ENCODE results near the gene ZNF580. TPM values are rescaled to one million over a fixed set of nuclear protein-coding genes. Genes with fewer than 3 reads are reported as not detected.

Gene ZNF580
- total and polyA plus RNA-seq, 9 of the 15 experiments (the other 6 are each of a cell fraction or from before 2014, with no cell fraction given) = 2.3 to 47.4 (median 6.0) TPM

DNA sequence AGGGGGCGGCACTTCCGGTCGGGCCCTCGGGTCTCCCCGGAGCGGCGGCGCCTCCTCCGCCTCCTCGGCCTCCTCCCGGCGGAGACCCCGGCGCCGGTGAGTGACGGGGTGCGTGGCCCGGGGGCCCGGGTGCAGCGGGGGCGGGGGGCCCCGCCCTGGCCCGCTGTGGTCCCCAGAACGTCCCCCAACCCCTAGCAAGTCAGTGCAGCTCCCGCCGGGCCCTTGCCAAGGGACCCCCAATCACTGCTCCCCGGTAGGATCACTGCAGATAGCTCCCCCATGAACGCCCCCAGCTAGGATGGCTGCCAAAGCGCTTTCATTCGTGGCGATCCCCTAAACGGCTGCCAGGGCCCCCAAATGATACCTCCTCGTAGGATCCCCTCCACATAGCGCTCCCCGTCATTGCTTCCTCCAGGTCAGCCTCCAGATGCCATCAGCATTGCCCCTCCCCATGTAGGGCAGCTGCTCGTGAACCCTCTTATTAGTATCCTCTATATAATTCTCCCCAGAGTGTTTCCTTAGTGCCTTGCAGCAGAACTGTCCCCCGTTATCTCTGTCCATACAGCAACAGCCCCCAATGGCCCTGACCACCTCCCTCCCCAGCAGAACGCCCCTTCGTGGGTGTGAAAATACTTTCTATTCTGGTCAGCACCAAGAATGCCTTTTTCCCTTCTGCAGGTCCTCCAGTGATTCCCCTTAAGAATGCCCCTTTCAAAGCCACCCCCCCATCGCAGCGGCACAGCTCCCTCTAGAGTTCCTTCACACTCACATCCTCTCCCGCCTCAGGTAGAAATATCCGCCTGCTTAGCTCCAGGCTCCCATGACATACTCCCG, 34.9 kb upstream of the ZNF580 start, which contains the start of gene ZNF865 (continued):
- TF ChIP-seq, protein P1, sequence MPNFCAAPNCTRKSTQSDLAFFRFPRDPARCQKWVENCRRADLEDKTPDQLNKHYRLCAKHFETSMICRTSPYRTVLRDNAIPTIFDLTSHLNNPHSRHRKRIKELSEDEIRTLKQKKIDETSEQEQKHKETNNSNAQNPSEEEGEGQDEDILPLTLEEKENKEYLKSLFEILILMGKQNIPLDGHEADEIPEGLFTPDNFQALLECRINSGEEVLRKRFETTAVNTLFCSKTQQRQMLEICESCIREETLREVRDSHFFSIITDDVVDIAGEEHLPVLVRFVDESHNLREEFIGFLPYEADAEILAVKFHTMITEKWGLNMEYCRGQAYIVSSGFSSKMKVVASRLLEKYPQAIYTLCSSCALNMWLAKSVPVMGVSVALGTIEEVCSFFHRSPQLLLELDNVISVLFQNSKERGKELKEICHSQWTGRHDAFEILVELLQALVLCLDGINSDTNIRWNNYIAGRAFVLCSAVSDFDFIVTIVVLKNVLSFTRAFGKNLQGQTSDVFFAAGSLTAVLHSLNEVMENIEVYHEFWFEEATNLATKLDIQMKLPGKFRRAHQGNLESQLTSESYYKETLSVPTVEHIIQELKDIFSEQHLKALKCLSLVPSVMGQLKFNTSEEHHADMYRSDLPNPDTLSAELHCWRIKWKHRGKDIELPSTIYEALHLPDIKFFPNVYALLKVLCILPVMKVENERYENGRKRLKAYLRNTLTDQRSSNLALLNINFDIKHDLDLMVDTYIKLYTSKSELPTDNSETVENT (CRISPR knock-in tag; IDR thresholded peaks at IDR 0.05) = no peak
- TF ChIP-seq CBFA2T3 (IDR thresholded peaks at IDR 0.05) (peak; percentile 5; the same call in 1 of the 2 replicates), PHF8 (IDR thresholded peaks at IDR 0.05; ENCODE audit: borderline replicate concordance, low read length) (peak; percentile 56; the same call in 1 of the 2 replicates), JUND (IDR thresholded peaks at IDR 0.05; ENCODE audit: borderline replicate concordance, low read depth, low read length) (0 out of 2 replicates have a peak, but pooled peaks have one; percentile 21), JUND (tag; IDR thresholded peaks at IDR 0.05; ENCODE audit: borderline replicate concordance, low read depth, low read length) (no peak), ZNF174 (CRISPR knock-in tag; IDR thresholded peaks at IDR 0.05) (no peak), GABPA (tag; conservative IDR thresholded peaks at IDR 0.05; ENCODE audit: low read depth) (peak; percentile 92), STAT5B (CRISPR knock-in tag; IDR thresholded peaks at IDR 0.05) (no peak), HDAC2 (IDR thresholded peaks at IDR 0.05) (peak; percentile 65; the same call in 1 of the 2 replicates), HNRNPH1 (optimal IDR thresholded peaks at IDR 0.05; ENCODE audit: low read depth, low read length) (no peak), CC2D1A (IDR thresholded peaks at IDR 0.05) (peak; percentile 81), GTF2E2 (tag; IDR thresholded peaks at IDR 0.05) (peak; percentile 27; the same call in 1 of the 2 replicates), MXI1 (IDR thresholded peaks at IDR 0.05; ENCODE audit: low read depth, low read length) (no peak), ZNF507 (tag; conservative IDR thresholded peaks at IDR 0.05) (no peak), RFX1 (IDR thresholded peaks at IDR 0.05) (no peak), RBM39 (optimal IDR thresholded peaks at IDR 0.05; ENCODE audit: low read depth, low read length) (peak; percentile 27), GTF2A2 (tag; IDR thresholded peaks at IDR 0.05) (no peak)
- TF ChIP-seq, protein P2, sequence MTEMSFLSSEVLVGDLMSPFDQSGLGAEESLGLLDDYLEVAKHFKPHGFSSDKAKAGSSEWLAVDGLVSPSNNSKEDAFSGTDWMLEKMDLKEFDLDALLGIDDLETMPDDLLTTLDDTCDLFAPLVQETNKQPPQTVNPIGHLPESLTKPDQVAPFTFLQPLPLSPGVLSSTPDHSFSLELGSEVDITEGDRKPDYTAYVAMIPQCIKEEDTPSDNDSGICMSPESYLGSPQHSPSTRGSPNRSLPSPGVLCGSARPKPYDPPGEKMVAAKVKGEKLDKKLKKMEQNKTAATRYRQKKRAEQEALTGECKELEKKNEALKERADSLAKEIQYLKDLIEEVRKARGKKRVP (CRISPR knock-in tag; IDR thresholded peaks at IDR 0.05) = no peak
- TF ChIP-seq, protein P3, sequence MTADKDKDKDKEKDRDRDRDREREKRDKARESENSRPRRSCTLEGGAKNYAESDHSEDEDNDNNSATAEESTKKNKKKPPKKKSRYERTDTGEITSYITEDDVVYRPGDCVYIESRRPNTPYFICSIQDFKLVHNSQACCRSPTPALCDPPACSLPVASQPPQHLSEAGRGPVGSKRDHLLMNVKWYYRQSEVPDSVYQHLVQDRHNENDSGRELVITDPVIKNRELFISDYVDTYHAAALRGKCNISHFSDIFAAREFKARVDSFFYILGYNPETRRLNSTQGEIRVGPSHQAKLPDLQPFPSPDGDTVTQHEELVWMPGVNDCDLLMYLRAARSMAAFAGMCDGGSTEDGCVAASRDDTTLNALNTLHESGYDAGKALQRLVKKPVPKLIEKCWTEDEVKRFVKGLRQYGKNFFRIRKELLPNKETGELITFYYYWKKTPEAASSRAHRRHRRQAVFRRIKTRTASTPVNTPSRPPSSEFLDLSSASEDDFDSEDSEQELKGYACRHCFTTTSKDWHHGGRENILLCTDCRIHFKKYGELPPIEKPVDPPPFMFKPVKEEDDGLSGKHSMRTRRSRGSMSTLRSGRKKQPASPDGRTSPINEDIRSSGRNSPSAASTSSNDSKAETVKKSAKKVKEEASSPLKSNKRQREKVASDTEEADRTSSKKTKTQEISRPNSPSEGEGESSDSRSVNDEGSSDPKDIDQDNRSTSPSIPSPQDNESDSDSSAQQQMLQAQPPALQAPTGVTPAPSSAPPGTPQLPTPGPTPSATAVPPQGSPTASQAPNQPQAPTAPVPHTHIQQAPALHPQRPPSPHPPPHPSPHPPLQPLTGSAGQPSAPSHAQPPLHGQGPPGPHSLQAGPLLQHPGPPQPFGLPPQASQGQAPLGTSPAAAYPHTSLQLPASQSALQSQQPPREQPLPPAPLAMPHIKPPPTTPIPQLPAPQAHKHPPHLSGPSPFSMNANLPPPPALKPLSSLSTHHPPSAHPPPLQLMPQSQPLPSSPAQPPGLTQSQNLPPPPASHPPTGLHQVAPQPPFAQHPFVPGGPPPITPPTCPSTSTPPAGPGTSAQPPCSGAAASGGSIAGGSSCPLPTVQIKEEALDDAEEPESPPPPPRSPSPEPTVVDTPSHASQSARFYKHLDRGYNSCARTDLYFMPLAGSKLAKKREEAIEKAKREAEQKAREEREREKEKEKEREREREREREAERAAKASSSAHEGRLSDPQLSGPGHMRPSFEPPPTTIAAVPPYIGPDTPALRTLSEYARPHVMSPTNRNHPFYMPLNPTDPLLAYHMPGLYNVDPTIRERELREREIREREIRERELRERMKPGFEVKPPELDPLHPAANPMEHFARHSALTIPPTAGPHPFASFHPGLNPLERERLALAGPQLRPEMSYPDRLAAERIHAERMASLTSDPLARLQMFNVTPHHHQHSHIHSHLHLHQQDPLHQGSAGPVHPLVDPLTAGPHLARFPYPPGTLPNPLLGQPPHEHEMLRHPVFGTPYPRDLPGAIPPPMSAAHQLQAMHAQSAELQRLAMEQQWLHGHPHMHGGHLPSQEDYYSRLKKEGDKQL (CRISPR knock-in tag; IDR thresholded peaks at IDR 0.05; ENCODE audit: borderline replicate concordance) = no peak
